ENCODE measurements around the gene CREB3L2. TPM values are rescaled to one million over a fixed set of nuclear protein-coding genes. Genes with fewer than 3 reads are reported as not detected.

CREB3L2 gene
- total RNA-seq, 1 donor from 2014 or later = 28.9 TPM

DNA sequence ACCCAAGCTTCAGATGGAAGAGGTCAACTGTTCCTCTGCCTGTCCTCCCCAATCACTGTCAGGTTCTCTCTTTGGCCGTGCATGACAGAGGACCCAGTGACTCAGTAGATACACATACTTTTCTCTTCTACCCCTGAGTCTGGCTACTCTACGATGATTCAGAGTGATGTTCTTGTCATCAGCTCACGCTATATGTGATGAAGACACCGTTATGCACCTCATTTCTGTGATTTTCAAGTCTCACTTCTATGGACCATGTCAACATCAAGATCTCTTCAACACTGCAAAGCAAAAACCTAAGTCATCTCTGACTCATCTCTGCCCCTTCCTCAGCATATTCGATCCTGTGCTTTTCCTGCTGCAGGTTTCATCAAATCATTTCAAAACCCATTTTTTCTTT is 78.5 kb downstream of the CREB3L2 start:
- DNase-seq = no peak
- intact Hi-C loops (cut with micrococcal nuclease) = no loop called here
- H3K36me3 ChIP-seq = peaks cover 32% of the 10 kb centered on the region

DNA sequence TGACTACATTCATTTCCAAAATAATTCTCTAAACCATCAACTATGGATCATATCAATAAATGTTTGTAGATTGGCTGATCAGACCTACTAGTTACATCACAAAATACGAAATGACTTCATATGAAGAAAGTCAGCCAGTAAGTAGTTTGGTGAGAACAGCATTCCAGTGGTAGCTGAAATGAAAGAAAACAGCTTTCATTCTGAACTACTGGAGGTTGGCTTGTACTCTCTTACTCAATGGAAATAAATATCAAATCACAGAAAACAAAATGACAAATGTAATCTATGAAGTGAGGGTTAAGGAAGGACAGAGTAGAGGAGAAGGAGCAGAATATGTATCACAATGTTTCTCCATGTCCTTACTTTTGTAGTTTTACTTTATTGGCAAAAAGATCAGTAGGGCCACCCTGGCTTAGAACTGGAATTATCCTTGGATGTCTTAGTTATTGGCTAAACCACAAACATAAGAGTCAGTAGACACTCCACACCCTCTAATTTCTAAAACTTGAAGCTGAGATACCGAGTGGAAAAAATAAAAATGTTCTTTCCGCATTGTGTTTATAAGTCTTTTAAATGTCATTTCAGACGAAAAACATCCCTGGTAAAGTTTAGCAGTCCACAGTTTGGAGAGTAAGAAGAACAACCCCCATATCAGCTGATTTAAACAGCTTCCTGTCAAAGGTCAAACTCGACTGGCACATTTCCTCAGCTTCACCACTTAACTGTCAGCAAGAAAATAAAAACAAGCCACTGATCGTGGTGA is 81.1 kb downstream of the CREB3L2 start:
- intact Hi-C loops (cut with micrococcal nuclease) = no loop called here
- H3K4me1 ChIP-seq = peaks cover 30% of the 10 kb centered on the region
- peaks cover 11% of the 10 kb centered on the region for H3K36me3 ChIP-seq
- no peak for TF ChIP-seq CTCF (IDR thresholded peaks at IDR 0.05; ENCODE audit: borderline replicate concordance)
- H3K4me3 ChIP-seq = no peak overlapping the region
- no peaks in the 10 kb centered on the region for H3K27me3 ChIP-seq (ENCODE audit: low read depth)
- peak overlapping the region; percentile 17 for H3K27ac ChIP-seq (replicated peaks)
- H3K9me3 ChIP-seq (replicated peaks) = no peaks in the 10 kb centered on the region
- no peak for DNase-seq

More for the DNA sequence above, 78.5 kb downstream of the CREB3L2 start:
- Histone ChIP-seq H3K27me3 (ENCODE audit: low read depth) (no peaks in the 10 kb centered on the region), H3K27ac (replicated peaks) (no peak overlapping the region), H3K9me3 (replicated peaks) (no peaks in the 10 kb centered on the region), H3K4me3 (no peak overlapping the region), H3K4me1 (peaks cover 29% of the 10 kb centered on the region)
- no peak for TF ChIP-seq CTCF (IDR thresholded peaks at IDR 0.05; ENCODE audit: borderline replicate concordance)

DNA sequence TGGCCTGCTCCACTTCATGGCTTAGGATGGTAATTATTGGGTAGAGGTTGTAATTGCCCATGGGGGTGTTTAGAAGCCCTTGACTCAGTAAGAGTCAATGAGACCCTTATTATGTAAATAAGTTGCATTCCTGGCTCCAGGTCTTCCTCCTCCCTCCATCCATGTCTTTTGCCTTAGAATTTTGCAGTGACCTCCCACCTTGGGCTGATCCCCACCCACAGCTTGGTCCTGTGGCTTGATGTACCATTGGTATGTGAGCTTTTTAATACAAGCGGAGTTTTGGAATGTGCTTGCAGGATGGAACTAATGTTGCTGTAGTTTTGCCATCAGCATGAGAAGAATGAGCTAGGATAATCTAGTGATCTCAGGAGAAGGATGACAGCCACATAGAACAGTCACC is 81.9 kb downstream of the CREB3L2 start:
- peaks cover 13% of the 10 kb centered on the region for H3K36me3 ChIP-seq

DNA sequence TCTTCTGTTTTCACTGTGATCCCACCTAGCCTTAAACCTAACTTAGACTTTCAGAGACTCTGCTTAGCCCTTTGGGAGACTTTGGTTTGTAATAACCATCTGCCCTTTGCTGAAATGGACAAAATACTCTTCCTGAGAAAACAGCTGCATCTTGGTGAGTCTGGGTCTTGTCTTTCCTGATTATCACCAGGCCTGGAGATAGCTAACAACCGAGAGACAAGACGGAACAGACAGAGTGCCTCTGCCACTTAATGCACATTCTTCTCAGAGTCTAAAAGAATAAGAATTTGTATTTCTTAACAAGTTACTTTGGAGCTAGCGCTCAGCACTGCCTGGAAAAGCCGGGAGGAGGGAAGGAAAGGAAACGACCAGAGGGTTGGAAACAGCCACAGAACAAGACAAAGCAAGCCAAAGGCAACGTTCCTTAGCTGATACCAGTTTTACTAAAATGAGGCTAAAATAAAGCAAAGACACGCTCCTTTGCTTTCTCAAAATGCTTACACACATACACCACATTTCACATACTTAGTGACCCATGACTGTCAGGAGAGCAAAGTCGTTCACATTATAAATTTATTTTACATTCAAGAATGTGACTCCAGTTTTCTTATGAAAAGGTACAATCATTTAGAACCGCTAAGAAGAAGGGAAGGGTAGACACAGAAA is 84.8 kb downstream of the CREB3L2 start:
- intact Hi-C loops (cut with micrococcal nuclease) = no loop called here
- peak overlapping the region; percentile 44 for H3K27ac ChIP-seq (replicated peaks)
- no peak for TF ChIP-seq CTCF (IDR thresholded peaks at IDR 0.05; ENCODE audit: borderline replicate concordance)

More for the DNA sequence above, 81.9 kb downstream of the CREB3L2 start:
- no peaks in the 10 kb centered on the region for H3K27me3 ChIP-seq (ENCODE audit: low read depth)
- DNase-seq = no peak
- peaks cover 22% of the 10 kb centered on the region for H3K4me1 ChIP-seq
- no peak for TF ChIP-seq CTCF (IDR thresholded peaks at IDR 0.05; ENCODE audit: borderline replicate concordance)
- peak overlapping the region; percentile 17 for H3K27ac ChIP-seq (replicated peaks)
- H3K4me3 ChIP-seq = no peak overlapping the region
- intact Hi-C loops (cut with micrococcal nuclease) = no loop called here
- no peaks in the 10 kb centered on the region for H3K9me3 ChIP-seq (replicated peaks)

DNA sequence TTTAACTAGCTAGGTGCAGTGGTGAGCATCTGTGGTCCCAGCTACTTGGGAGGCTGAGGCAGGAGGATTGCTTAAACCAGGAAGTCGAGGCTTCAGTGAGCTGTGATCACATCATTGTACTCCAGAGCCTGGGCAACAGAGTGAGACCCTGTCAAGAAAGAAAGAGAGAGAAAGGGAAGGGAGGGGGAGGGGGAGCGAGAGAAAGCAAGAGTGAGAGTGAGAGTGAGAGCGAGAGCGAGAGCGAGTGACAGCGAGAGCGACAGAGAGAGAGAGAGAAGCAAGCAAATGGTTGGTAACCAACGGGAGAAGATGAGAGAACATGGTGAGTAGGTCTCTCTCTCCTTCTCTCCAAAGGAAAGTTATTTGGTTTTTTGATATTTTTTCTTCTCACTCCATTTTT is 85.3 kb downstream of the CREB3L2 start:
- no peak for TF ChIP-seq CTCF (IDR thresholded peaks at IDR 0.05; ENCODE audit: borderline replicate concordance)
- Histone ChIP-seq H3K27me3 (ENCODE audit: low read depth) (no peaks in the 10 kb centered on the region), H3K27ac (replicated peaks) (peak overlapping the region; percentile 44), H3K4me1 (peaks cover 19% of the 10 kb centered on the region), H3K4me3 (no peak overlapping the region), H3K9me3 (replicated peaks) (no peaks in the 10 kb centered on the region), H3K36me3 (peaks cover 42% of the 10 kb centered on the region)
- no peak for DNase-seq
- intact Hi-C loops (cut with micrococcal nuclease) = no loop called here

More for the DNA sequence above, 84.8 kb downstream of the CREB3L2 start:
- Histone ChIP-seq H3K9me3 (replicated peaks) (no peaks in the 10 kb centered on the region), H3K36me3 (peaks cover 36% of the 10 kb centered on the region), H3K4me1 (peaks cover 19% of the 10 kb centered on the region), H3K27me3 (ENCODE audit: low read depth) (no peaks in the 10 kb centered on the region), H3K4me3 (no peak overlapping the region)
- DNase-seq = no peak

Measured in left ventricle myocardium inferior (tissue), 1 donor.